Body of pancreas (tissue), 4 donors: ENCODE data around the gene ELAVL1.

Experiments used
- POLR2A ChIP-seq, 3 donors: fragments of 450-650 bp; IDR thresholded peaks; one replicate each; pipeline ENCODE4 v1.6.1; 2016; ENCODE audit warnings: antibody characterized with exemption in 3 of 3, mild to moderate bottlenecking in 2 of 3
- TF ChIP-seq, protein P1 (sequence below), 7 experiments: fragments of 450-650 bp in 4 of 7; fragments of 200-600 bp in 3 of 7; sonication (generic) in 3 of 7; IDR thresholded peaks; one replicate each; pipeline ENCODE4 v1.5.1; 2016 to 2019; ENCODE audit warnings: antibody characterized with exemption in 7 of 7

DNA sequence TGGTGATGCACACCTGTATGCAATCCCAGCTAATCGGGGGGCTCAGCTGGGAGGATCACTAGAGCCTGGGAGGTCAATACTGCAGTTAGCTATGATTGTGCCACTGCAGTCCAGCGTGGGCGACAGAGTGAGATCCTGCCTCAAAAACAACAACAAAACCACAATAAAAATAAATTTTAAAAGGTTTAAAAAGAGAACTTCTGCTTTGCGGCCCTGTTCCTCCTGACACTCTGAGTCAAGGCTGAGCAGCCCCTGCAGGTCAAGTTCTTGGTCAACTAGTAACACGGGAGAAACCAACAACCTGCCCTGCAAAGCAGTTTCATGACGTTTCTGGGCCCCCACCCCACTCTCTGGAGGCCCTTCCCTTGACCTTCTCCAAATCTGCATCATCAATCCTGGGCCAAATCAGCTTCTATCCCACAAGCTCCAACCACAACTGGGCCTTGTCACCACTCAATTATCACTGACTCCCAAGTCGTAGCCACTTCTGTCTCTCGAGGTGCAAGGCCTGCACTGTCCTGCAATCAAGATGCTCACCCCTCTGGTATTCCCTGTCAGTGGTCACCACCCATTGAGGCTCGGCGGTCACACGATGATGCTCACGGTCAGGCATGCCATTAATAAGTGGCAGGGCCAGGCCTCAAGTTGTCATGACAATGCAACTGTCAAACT is 7.5 kb downstream of the ELAVL1 start:
- TF ChIP-seq, protein P1, sequence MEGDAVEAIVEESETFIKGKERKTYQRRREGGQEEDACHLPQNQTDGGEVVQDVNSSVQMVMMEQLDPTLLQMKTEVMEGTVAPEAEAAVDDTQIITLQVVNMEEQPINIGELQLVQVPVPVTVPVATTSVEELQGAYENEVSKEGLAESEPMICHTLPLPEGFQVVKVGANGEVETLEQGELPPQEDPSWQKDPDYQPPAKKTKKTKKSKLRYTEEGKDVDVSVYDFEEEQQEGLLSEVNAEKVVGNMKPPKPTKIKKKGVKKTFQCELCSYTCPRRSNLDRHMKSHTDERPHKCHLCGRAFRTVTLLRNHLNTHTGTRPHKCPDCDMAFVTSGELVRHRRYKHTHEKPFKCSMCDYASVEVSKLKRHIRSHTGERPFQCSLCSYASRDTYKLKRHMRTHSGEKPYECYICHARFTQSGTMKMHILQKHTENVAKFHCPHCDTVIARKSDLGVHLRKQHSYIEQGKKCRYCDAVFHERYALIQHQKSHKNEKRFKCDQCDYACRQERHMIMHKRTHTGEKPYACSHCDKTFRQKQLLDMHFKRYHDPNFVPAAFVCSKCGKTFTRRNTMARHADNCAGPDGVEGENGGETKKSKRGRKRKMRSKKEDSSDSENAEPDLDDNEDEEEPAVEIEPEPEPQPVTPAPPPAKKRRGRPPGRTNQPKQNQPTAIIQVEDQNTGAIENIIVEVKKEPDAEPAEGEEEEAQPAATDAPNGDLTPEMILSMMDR (IDR thresholded peaks at IDR 0.05): no peak
- TF ChIP-seq POLR2A (IDR thresholded peaks at IDR 0.05): no peak
